GM18909 (cell line): ENCODE measurements around the gene IGFL2.
"Not testable (repeated sequence)": the region's sequence is repeated elsewhere in the genome, so short reads cannot be mapped to it uniquely, and the experiment has no call there.

Source experiments
- ATAC-seq: cut with Tn5 transposase; IDR thresholded peaks from one replicate; pipeline ENCODE4 v1.9.1; 2021; ENCODE audit warnings: mild to moderate bottlenecking; ENCODE audit not compliant: unreplicated experiment, poor library complexity

Gene IGFL2

GRCh38 chr19:46186101-46186716, 38.2 kb downstream of the IGFL2 start:
- no peak for ATAC-seq

GRCh38 chr19:46186717-46187101, 38.7 kb downstream of the IGFL2 start:
- ATAC-seq = no peak

- no peak for ATAC-seq
These were observed 42.2 kb downstream of the IGFL2 start for GRCh38 chr19:46189971-46190888.

GRCh38 chr19:46191356-46191755, 43.3 kb downstream of the IGFL2 start:
- no peak for ATAC-seq

- no peak for ATAC-seq
These were observed 43.9 kb downstream of the IGFL2 start for GRCh38 chr19:46191972-46192371.

- not testable (repeated sequence) for ATAC-seq
These were observed 44.6 kb downstream of the IGFL2 start for GRCh38 chr19:46192626-46192991.

- ATAC-seq = no peak
These were observed 45.1 kb downstream of the IGFL2 start for GRCh38 chr19:46192992-46193650.

- no peak for ATAC-seq
These were observed 45.6 kb downstream of the IGFL2 start for GRCh38 chr19:46193678-46194077.

GRCh38 chr19:46195104-46195503, 47.1 kb downstream of the IGFL2 start:
- no peak for ATAC-seq

GRCh38 chr19:46195919-46196318, 47.9 kb downstream of the IGFL2 start:
- ATAC-seq = not testable (repeated sequence)

- no peak for ATAC-seq
These were observed 48.5 kb downstream of the IGFL2 start for GRCh38 chr19:46196410-46197124.

- ATAC-seq = no peak
These were observed 49.5 kb downstream of the IGFL2 start for GRCh38 chr19:46197314-46198070.

- ATAC-seq = no peak
These were observed 50.7 kb downstream of the IGFL2 start for GRCh38 chr19:46198756-46199155.

- no peak for ATAC-seq
These were observed 53.6 kb downstream of the IGFL2 start for GRCh38 chr19:46201454-46202310.

- ATAC-seq = no peak
These were observed 54.4 kb downstream of the IGFL2 start for GRCh38 chr19:46202426-46202825.

GRCh38 chr19:46202872-46203860, 55.1 kb downstream of the IGFL2 start:
- ATAC-seq = no peak

GRCh38 chr19:46204008-46204407, 56.0 kb downstream of the IGFL2 start:
- no peak for ATAC-seq
